GM19324 (cell line): ENCODE measurements around the gene RINL.
"Not testable (repeated sequence)": the region's sequence is repeated elsewhere in the genome, so short reads cannot be mapped to it uniquely, and the experiment has no call there.

Experiments used
- ATAC-seq: cut with Tn5 transposase; IDR thresholded peaks from one replicate; pipeline ENCODE4 v1.9.1; 2021; ENCODE audit warnings: mild to moderate bottlenecking, moderate library complexity; ENCODE audit not compliant: unreplicated experiment, low FRiP score

RINL gene

GRCh38 chr19:38905620-38906019, 27.5 kb upstream of the RINL start:
- ATAC-seq: no peak

- ATAC-seq: no peak
These were observed 26.8 kb upstream of the RINL start for GRCh38 chr19:38904581-38905539.

GRCh38 chr19:38901683-38902082, 23.6 kb upstream of the RINL start:
- no peak for ATAC-seq

GRCh38 chr19:38900743-38901190, 22.7 kb upstream of the RINL start:
- no peak for ATAC-seq

GRCh38 chr19:38900202-38900629, 22.1 kb upstream of the RINL start:
- ATAC-seq: no peak

- ATAC-seq: peak; percentile 94
These were observed 21.5 kb upstream of the RINL start, which contains the start of the genes NFKBIB and SIRT2 for GRCh38 chr19:38899447-38900201. Gene NFKBIB, plus strand, starts transcription at chr19:38899969. Its CDS starts 64 bp downstream, at chr19:38900033. Gene SIRT2, minus strand, starts transcription at chr19:38899618. Its CDS starts 97 bp downstream, at chr19:38899521.

- ATAC-seq: peak; percentile 2
These were observed 20.8 kb upstream of the RINL start for GRCh38 chr19:38898788-38899446.

GRCh38 chr19:38894968-38895367, 16.9 kb upstream of the RINL start:
- no peak for ATAC-seq

GRCh38 chr19:38893341-38893771, 15.3 kb upstream of the RINL start:
- ATAC-seq: no peak

- no peak for ATAC-seq
These were observed 14.8 kb upstream of the RINL start for GRCh38 chr19:38892841-38893240.

- no peak for ATAC-seq
These were observed 13.7 kb upstream of the RINL start for GRCh38 chr19:38891771-38892170.

GRCh38 chr19:38890686-38891085, 12.6 kb upstream of the RINL start:
- no peak for ATAC-seq

GRCh38 chr19:38889803-38890202, 11.7 kb upstream of the RINL start:
- no peak for ATAC-seq

GRCh38 chr19:38888876-38889275, 10.8 kb upstream of the RINL start:
- no peak for ATAC-seq

- not testable (repeated sequence) for ATAC-seq
These were observed 6.6 kb upstream of the RINL start for GRCh38 chr19:38884691-38885090.

- ATAC-seq: no peak
These were observed 5.2 kb upstream of the RINL start for GRCh38 chr19:38883286-38883685.

- ATAC-seq: no peak
These were observed 3.0 kb upstream of the RINL start for GRCh38 chr19:38880882-38881609.

- ATAC-seq: no peak
These were observed 2.2 kb upstream of the RINL start for GRCh38 chr19:38880076-38880881.

- no peak for ATAC-seq
These were observed 1.3 kb upstream of the RINL start for GRCh38 chr19:38879400-38879751.
